GM18951 (cell line): ENCODE results near the gene WDR26.

Source experiments
- POLR2A ChIP-seq: IDR thresholded peaks from 4 replicates; pipeline ENCODE4 v1.6.1; 2011; ENCODE audit warnings: mild to moderate bottlenecking; ENCODE audit not compliant: insufficient read length, insufficient read depth; ENCODE audit errors: extremely low read depth
- in situ Hi-C: fragments of 300-500 bp; cut with MboI; formaldehyde crosslinking; loops from one replicate; pipeline ENCODE4 v1.12.0; 2022; ENCODE audit warnings: low sequenced_read_pairs, mixed read lengths, inconsistent platforms; ENCODE audit not compliant: unreplicated experiment

Gene WDR26

GRCh38 chr1:224402472-224403036 is 32.0 kb downstream of the WDR26 start:
- TF ChIP-seq POLR2A, result no peak
- in situ Hi-C loops, result no loop called here

- in situ Hi-C loops, result no loop called here
These were observed 34.7 kb downstream of the WDR26 start for GRCh38 chr1:224399887-224400286.

GRCh38 chr1:224393294-224393693 is 41.3 kb downstream of the WDR26 start:
- no peak for TF ChIP-seq POLR2A
- in situ Hi-C loops, result no loop called here

More at GRCh38 chr1:224399887-224400286, 34.7 kb downstream of the WDR26 start:
- no peak for TF ChIP-seq POLR2A

GRCh38 chr1:224392411-224393249 is 42.0 kb downstream of the WDR26 start:
- TF ChIP-seq POLR2A, result no peak
- in situ Hi-C loops, result no loop called here

GRCh38 chr1:224390517-224390916 is 44.1 kb downstream of the WDR26 start:
- TF ChIP-seq POLR2A, result no peak
- in situ Hi-C loops, result no loop called here

- in situ Hi-C loops, result no loop called here
- no peak for TF ChIP-seq POLR2A
These were observed 46.7 kb downstream of the WDR26 start for GRCh38 chr1:224387943-224388342.

- TF ChIP-seq POLR2A, result no peak
- in situ Hi-C loops, result no loop called here
These were observed 47.2 kb downstream of the WDR26 start for GRCh38 chr1:224387302-224387912.

GRCh38 chr1:224383218-224383617 is 51.4 kb downstream of the WDR26 start:
- in situ Hi-C loops, result no loop called here
- no peak for TF ChIP-seq POLR2A

GRCh38 chr1:224381880-224382548 is 52.6 kb downstream of the WDR26 start:
- no peak for TF ChIP-seq POLR2A
- in situ Hi-C loops, result no loop called here

GRCh38 chr1:224380003-224380402 is 54.6 kb downstream of the WDR26 start:
- in situ Hi-C loops, result no loop called here
- no peak for TF ChIP-seq POLR2A

GRCh38 chr1:224378855-224379631 is 55.6 kb downstream of the WDR26 start:
- in situ Hi-C loops, result no loop called here
- no peak for TF ChIP-seq POLR2A

- in situ Hi-C loops, result no loop called here
- no peak for TF ChIP-seq POLR2A
These were observed 57.0 kb downstream of the WDR26 start for GRCh38 chr1:224377676-224378006.

- no peak for TF ChIP-seq POLR2A
- in situ Hi-C loops, result no loop called here
These were observed 59.5 kb downstream of the WDR26 start for GRCh38 chr1:224375059-224375458.
